Sigmoid colon (tissue), 4 donors: Measurements from ENCODE around the gene NLGN1.

Experiments
- EP300 ChIP-seq, 4 donors: sonication (generic); formaldehyde crosslinking; IDR thresholded peaks; one replicate each; pipeline ENCODE4 v1.6.1; 2017; ENCODE audit warnings: antibody characterized with exemption in 4 of 4
- POLR2A ChIP-seq, 2 donors: fragments of 450-650 bp; IDR thresholded peaks; one replicate each; pipeline ENCODE4 v1.6.1; 2016; ENCODE audit warnings: antibody characterized with exemption in 2 of 2, mild to moderate bottlenecking in 2 of 2, moderate library complexity in 2 of 2
- POLR2AphosphoS5 ChIP-seq, 4 donors: sonication (generic); formaldehyde crosslinking; IDR thresholded peaks; one replicate each; pipeline ENCODE4 v1.6.1; 2017; ENCODE audit warnings: antibody characterized with exemption in 4 of 4
- TF ChIP-seq, protein P1 (sequence below), 4 experiments: fragments of 450-650 bp in 3 of 4; fragments of 200-600 bp in 1 of 4; IDR thresholded peaks; one replicate each; pipeline ENCODE4 v1.5.1; 2016 to 2019; ENCODE audit warnings: antibody characterized with exemption in 4 of 4, mild to moderate bottlenecking in 3 of 4, moderate library complexity in 2 of 4

DNA sequence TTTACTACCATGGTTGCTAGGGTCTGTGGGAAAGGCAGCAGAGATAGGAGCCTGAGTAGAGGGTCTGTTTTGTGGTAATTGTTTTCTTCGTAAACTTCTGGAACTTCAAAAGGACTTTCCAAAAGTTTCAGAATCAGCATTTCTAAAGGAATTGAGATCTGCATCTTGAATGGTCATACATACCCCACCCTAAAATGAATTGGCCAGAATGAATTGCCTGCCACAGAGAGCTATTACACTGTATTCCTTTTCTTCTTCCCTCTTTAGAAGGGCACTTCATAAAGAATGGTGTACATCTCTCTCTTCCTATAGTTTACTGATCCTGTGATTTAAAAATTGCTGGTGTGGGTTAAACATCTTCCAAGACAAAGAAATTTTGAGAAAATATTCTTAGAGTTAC lies 525.7 kb downstream of the NLGN1 start:
- TF ChIP-seq, protein P1, sequence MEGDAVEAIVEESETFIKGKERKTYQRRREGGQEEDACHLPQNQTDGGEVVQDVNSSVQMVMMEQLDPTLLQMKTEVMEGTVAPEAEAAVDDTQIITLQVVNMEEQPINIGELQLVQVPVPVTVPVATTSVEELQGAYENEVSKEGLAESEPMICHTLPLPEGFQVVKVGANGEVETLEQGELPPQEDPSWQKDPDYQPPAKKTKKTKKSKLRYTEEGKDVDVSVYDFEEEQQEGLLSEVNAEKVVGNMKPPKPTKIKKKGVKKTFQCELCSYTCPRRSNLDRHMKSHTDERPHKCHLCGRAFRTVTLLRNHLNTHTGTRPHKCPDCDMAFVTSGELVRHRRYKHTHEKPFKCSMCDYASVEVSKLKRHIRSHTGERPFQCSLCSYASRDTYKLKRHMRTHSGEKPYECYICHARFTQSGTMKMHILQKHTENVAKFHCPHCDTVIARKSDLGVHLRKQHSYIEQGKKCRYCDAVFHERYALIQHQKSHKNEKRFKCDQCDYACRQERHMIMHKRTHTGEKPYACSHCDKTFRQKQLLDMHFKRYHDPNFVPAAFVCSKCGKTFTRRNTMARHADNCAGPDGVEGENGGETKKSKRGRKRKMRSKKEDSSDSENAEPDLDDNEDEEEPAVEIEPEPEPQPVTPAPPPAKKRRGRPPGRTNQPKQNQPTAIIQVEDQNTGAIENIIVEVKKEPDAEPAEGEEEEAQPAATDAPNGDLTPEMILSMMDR (IDR thresholded peaks at IDR 0.05), result no peak
- TF ChIP-seq POLR2A (IDR thresholded peaks at IDR 0.05), result no peak
- no peak for TF ChIP-seq POLR2AphosphoS5 (IDR thresholded peaks at IDR 0.05)
- TF ChIP-seq EP300 (IDR thresholded peaks at IDR 0.05), result no peak
